DND-41 (cell line): Measurements from ENCODE around the gene CSN1S1.

Experiments used
- CTCF ChIP-seq: IDR thresholded peaks from 2 replicates; pipeline ENCODE4 v1.5.1; 2012; ENCODE audit warnings: borderline replicate concordance, low read length, moderate library complexity, mild to moderate bottlenecking; ENCODE audit not compliant: poor library complexity, severe bottlenecking; ENCODE audit errors: extremely low read depth
- EZH2 ChIP-seq: IDR thresholded peaks from 3 replicates; pipeline ENCODE4 v1.6.1; 2012; ENCODE audit warnings: borderline replicate concordance, low read depth, mild to moderate bottlenecking, moderate library complexity, low read length, inconsistent platforms; ENCODE audit not compliant: severe bottlenecking

GRCh38 chr4:69888336-69888735, 42.5 kb upstream of the CSN1S1 start:
- TF ChIP-seq CTCF = no peak
- TF ChIP-seq EZH2 = no peak
